HG03460 (cell line): ENCODE results near the gene NIP7.

Source experiments
- ATAC-seq: cut with Tn5 transposase; IDR thresholded peaks from one replicate; pipeline ENCODE4 v1.9.1; 2021; ENCODE audit not compliant: unreplicated experiment

NIP7 gene

DNA sequence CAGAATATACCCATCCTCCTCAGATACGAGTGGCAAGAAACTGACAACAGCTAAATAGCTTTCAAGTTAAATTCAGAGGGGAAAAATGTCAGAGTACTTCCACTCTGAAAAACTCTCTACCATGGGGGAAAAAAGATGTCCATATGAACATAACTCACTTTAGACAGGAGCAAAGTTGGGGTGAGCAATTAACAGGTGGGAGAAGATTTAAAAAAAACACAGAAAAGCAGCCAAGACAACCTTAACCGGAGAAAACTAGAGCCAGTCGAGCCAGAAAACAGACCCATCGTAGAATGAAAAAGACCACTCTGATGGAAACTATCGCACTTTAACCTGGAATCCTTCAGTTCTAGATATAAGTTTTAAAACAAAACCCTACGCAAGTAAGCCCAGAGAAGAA lies 45.4 kb downstream of the NIP7 start:
- no peak for ATAC-seq

DNA sequence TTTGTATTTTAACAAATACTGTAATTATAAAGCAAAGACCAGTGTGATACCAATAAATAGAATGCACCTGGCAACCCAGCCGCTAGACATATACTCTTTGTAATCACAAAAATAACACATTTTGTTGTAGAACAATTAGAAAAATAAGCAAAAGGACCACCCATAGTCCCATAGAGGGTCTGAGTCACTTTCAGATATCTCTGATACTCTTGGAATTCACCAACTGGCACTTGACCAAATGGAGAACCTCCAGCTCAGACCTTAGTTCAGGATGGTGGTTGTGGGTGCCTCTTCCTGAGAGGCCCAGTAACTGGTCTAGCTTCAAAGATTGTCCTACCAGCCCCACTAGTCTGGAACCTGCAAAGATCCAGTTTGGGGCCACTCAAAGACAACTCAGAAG lies 47.0 kb downstream of the NIP7 start:
- no peak for ATAC-seq
